Motor neuron (in vitro differentiated cells): ENCODE data around the gene MRPL44. TPM values are rescaled to one million over a fixed set of nuclear protein-coding genes. Genes with fewer than 3 reads are reported as not detected.
A peak's percentile ranks its signal among the peaks of the same experiment; 100 is the strongest.

Experiments used
- ATAC-seq, 8 experiments: fragments of 200-7000 bp; cut with Tn5 transposase; replicated peaks in 6 of 8; 2 replicates each; pipeline ENCODE4 v1.8.0; 2021; ENCODE audit warnings: mild to moderate bottlenecking in 8 of 8, moderate library complexity in 8 of 8
- H3K27ac ChIP-seq, 2 donors: fragments of 250-450 bp; sonication (Bioruptor Pico); 2 replicates each; pipeline ENCODE4 v1.9.0; 2021; ENCODE audit warnings: antibody characterized with exemption in 2 of 2, mild to moderate bottlenecking in 2 of 2, moderate library complexity in 1 of 2
- H3K4me1 ChIP-seq, 2 donors: fragments of 250-450 bp; sonication (Bioruptor Pico); replicated peaks in 1 of 2; 2 replicates each; pipeline ENCODE4 v1.6.1; 2021; ENCODE audit warnings: antibody characterized with exemption in 2 of 2, mild to moderate bottlenecking in 2 of 2, moderate library complexity in 1 of 2
- H3K4me3 ChIP-seq, 5 donors: fragments of 250-450 bp; sonication (Bioruptor Pico); 2 replicates each; pipeline ENCODE4 v1.9.0; 2021; ENCODE audit warnings: antibody characterized with exemption in 5 of 5, mild to moderate bottlenecking in 5 of 5, moderate library complexity in 4 of 5
- WGBS, 10 experiments: fragments of 450-650 bp; shearing (Covaris generic); methylation state at CpG; one replicate each; pipeline ENCODE4 v1.0.0; 2022; 5-methylcytosine and 5-hydroxymethylcytosine counted together
- in situ Hi-C, 9 experiments: fragments of 400-800 bp; cut with MboI; loops; one replicate each; pipeline ENCODE4 v1.15.0; 2021; ENCODE audit warnings: low sequenced_read_pairs in 9 of 9, low pct_unique_long_range_greater_than_20kb in 2 of 9; ENCODE audit not compliant: unreplicated experiment in 9 of 9
- total RNA-seq, 8 experiments: library from RNA; unstranded; fragments of 300-600 nt; gene quantifications; 2 replicates each; pipeline versions ENCODE4 v1.2.3 to v1.2.4, GENCODE V29; 2022

The MRPL44 gene
- total RNA-seq, 8 experiments from 2014 or later = 35.4 to 46.7 (median 39.9) TPM

GRCh38 chr2:223967981-223968380 is 10.7 kb downstream of the MRPL44 start:
- no peak overlapping the region for H3K4me3 ChIP-seq
- no peak overlapping the region for H3K27ac ChIP-seq
- in situ Hi-C loops = loop anchor here in 1 of 9 experiments (10.0 to 25.0 kb wide), 2 partner anchors 317 to 669 kb away; no protein-coding TSS in a partner anchor
- 0 to 100% (median 88%) methylated on average over 1 to 2 of the region's 2 CpGs; no CpG with 5 or more reads in 4 of the 10 experiments for WGBS, 10 experiments
- no peak for ATAC-seq
- H3K4me1 ChIP-seq = no peaks in the 10 kb centered on the region

DNA sequence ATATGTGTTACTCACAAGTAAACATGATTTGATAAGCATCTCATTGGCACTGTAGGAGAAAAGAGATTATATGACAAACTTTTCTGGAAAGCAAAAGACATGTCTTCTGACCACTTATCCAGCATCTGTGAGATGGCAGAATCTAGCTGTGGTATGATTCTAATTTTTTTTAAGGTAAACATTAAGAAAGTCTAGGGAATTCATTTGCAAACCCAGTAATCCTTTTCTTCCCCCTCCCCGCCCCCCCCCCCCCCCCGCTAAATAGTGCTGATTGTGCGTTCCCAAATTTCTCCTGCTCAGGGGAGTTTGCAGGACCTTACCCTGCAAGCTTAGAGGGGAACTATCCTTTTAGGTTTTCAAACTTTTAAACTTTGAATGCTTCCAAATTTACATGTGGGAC is 12.1 kb downstream of the MRPL44 start:
- no CpG with 5 or more reads among the region's 3 CpGs for WGBS, 10 experiments
- in situ Hi-C loops = loop anchor here in 1 of 9 experiments (10.0 to 25.0 kb wide), 2 partner anchors 315 to 668 kb away; no protein-coding TSS in a partner anchor
- ATAC-seq = no peak
- H3K4me3 ChIP-seq = no peak overlapping the region
- H3K4me1 ChIP-seq = no peaks in the 10 kb centered on the region
- no peak overlapping the region for H3K27ac ChIP-seq

- H3K4me3 ChIP-seq = no peak overlapping the region
- no peaks in the 10 kb centered on the region for H3K4me1 ChIP-seq
- peak in 3 of 8 experiments; percentile 30 to 59 (median 38) for ATAC-seq
- in situ Hi-C loops = loop anchor here in 1 of 9 experiments (10.0 to 25.0 kb wide), 2 partner anchors 315 to 667 kb away; no protein-coding TSS in a partner anchor
- H3K27ac ChIP-seq = no peak overlapping the region
- 14 to 100% (median 84%) methylated on average over 1 of the region's 1 CpG; no CpG with 5 or more reads in 2 of the 10 experiments for WGBS, 10 experiments
These were observed 12.6 kb downstream of the MRPL44 start for GRCh38 chr2:223969856-223970255.

- Histone ChIP-seq H3K27ac (no peak overlapping the region), H3K4me1 (no peaks in the 10 kb centered on the region), H3K4me3 (no peak overlapping the region)
- 20 to 70% (median 45%) methylated on average over 2 to 8 of the region's 8 CpGs; no CpG with 5 or more reads in 1 of the 10 experiments for WGBS, 10 experiments
- in situ Hi-C loops = loop anchor here in 1 of 9 experiments (25.0 kb wide), 1 partner anchor 667 kb away; no protein-coding TSS in a partner anchor
- peak in 7 of 8 experiments; percentile 32 to 64 (median 51) for ATAC-seq
These were observed 13.3 kb downstream of the MRPL44 start for GRCh38 chr2:223970343-223971128.

GRCh38 chr2:223971731-223972130 is 14.5 kb downstream of the MRPL44 start:
- 76 to 100% (median 91%) methylated on average over 2 to 5 of the region's 5 CpGs; no CpG with 5 or more reads in 1 of the 10 experiments for WGBS, 10 experiments
- in situ Hi-C loops = loop anchor here in 1 of 9 experiments (25.0 kb wide), 1 partner anchor 666 kb away; no protein-coding TSS in a partner anchor
- H3K4me1 ChIP-seq = no peaks in the 10 kb centered on the region

DNA sequence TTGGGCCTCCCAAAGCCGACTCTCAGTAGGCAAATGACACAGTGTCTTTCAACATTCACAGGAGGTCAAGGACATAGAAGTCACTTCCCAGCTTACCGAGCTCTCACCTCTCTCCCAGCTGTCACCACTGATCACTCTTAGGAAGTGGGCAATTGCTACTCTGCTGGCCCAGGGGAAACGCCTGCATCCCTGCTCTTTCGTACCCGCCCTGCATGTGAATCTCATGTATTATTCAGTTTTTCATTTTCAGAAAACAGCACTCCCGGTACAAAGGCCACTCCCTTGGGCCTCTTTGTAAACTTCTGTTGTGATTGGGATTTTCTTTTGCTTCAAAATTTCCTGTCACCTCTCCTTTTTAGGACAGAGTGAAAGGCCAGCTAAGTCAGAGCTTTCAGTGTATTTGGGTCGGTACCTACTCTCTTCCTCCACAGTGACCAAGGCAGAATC is 15.4 kb downstream of the MRPL44 start:
- no peak overlapping the region for H3K27ac ChIP-seq
- no peaks in the 10 kb centered on the region for H3K4me1 ChIP-seq
- no peak overlapping the region for H3K4me3 ChIP-seq
- in situ Hi-C loops = loop anchor here in 1 of 9 experiments (25.0 kb wide), 1 partner anchor 665 kb away; no protein-coding TSS in a partner anchor
- WGBS, 10 experiments = 0 to 95% (median 70%) methylated on average over 1 to 6 of the region's 7 CpGs; no CpG with 5 or more reads in 1 of the 10 experiments
- ATAC-seq = peak in 3 of 8 experiments; percentile 75 to 84 (median 76)

More at GRCh38 chr2:223971731-223972130, 14.5 kb downstream of the MRPL44 start:
- ATAC-seq = no peak
- Histone ChIP-seq H3K4me3 (no peak overlapping the region), H3K27ac (no peak overlapping the region)

- 72 to 100% (median 100%) methylated on average over 2 to 3 of the region's 3 CpGs; no CpG with 5 or more reads in 2 of the 10 experiments for WGBS, 10 experiments
- in situ Hi-C loops = loop anchor here in 1 of 9 experiments (25.0 kb wide), 1 partner anchor 664 kb away; no protein-coding TSS in a partner anchor
These were observed 16.3 kb downstream of the MRPL44 start for GRCh38 chr2:223973606-223974005.

GRCh38 chr2:223976635-223977226 is 19.5 kb downstream of the MRPL44 start:
- Histone ChIP-seq H3K4me1 (no peaks in the 10 kb centered on the region), H3K27ac (no peak overlapping the region), H3K4me3 (no peak overlapping the region)
- WGBS, 10 experiments = 0 to 88% (median 73%) methylated on average over 1 to 3 of the region's 3 CpGs; no CpG with 5 or more reads in 4 of the 10 experiments
- in situ Hi-C loops = loop anchor here in 6 of 9 experiments (25.0 kb wide), 2 partner anchors 286 to 311 kb away; no protein-coding TSS in a partner anchor
- no peak for ATAC-seq

More at GRCh38 chr2:223973606-223974005, 16.3 kb downstream of the MRPL44 start:
- Histone ChIP-seq H3K4me3 (no peak overlapping the region), H3K27ac (no peak overlapping the region), H3K4me1 (no peaks in the 10 kb centered on the region)
- no peak for ATAC-seq

- in situ Hi-C loops = loop anchor here in 6 of 9 experiments (25.0 kb wide), 2 partner anchors 284 to 309 kb away; no protein-coding TSS in a partner anchor
- no peak overlapping the region for H3K4me3 ChIP-seq
- no peak overlapping the region for H3K27ac ChIP-seq
- ATAC-seq = no peak
- WGBS, 10 experiments = 85 to 100% (median 100%) methylated on average over 1 to 4 of the region's 4 CpGs; no CpG with 5 or more reads in 6 of the 10 experiments
- no peaks in the 10 kb centered on the region for H3K4me1 ChIP-seq
These were observed 21.2 kb downstream of the MRPL44 start for GRCh38 chr2:223978451-223978850.

GRCh38 chr2:223979730-223980396 is 22.6 kb downstream of the MRPL44 start:
- H3K4me3 ChIP-seq = no peak overlapping the region
- no peak overlapping the region for H3K27ac ChIP-seq
- no peak for ATAC-seq
- in situ Hi-C loops = loop anchor here in 6 of 9 experiments (25.0 kb wide), 2 partner anchors 282 to 307 kb away; no protein-coding TSS in a partner anchor
- WGBS, 10 experiments = 76 to 100% (median 100%) methylated on average over 1 to 2 of the region's 2 CpGs; no CpG with 5 or more reads in 3 of the 10 experiments
- no peaks in the 10 kb centered on the region for H3K4me1 ChIP-seq

DNA sequence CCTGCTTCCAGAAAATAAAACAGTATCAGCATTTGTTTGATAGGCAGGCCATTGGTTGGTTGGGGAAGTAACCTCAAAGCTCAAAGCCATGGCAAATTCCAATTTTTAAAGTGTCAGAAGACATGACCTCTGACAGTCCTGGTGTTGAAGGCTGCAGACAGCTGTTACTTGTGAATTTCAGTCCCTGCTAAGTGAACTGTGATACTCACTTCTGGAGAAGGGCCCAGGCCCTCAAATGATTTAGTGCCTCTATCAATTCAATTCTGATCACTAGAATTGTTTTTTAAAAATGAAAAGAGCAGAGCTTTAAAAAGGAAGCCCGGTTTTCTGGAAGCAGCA is 23.1 kb downstream of the MRPL44 start:
- WGBS, 10 experiments = 60 to 100% (median 86%) methylated on average over 1 of the region's 1 CpG; no CpG with 5 or more reads in 3 of the 10 experiments
- in situ Hi-C loops = loop anchor here in 6 of 9 experiments (25.0 kb wide), 2 partner anchors 282 to 307 kb away; no protein-coding TSS in a partner anchor
- ATAC-seq = no peak
- Histone ChIP-seq H3K4me3 (no peak overlapping the region), H3K27ac (no peak overlapping the region), H3K4me1 (no peaks in the 10 kb centered on the region)

DNA sequence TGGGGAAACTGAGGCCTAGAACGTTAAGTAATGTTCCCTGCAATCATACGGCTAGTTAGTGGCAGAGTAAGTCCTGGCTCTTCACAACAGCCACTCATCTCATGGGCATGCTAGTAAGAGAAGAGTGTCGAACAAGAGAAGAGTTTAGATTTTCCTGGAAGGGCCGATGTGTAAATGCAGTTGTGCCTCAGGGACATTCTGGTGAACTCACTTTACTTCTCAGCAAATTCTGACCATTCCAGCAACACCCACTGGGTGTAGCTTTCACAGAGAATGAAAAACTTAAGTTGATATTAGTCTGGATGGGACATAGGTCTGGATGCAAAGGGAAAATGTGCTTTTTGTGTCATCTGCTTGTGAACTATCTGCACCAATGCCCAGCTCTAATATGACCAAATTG is 23.5 kb downstream of the MRPL44 start:
- no peaks in the 10 kb centered on the region for H3K4me1 ChIP-seq
- 43 to 100% (median 89%) methylated on average over 1 to 4 of the region's 4 CpGs; no CpG with 5 or more reads in 1 of the 10 experiments for WGBS, 10 experiments
- peak in 3 of 8 experiments; percentile 63 to 73 (median 69) for ATAC-seq
- no peak overlapping the region for H3K27ac ChIP-seq
- in situ Hi-C loops = loop anchor here in 6 of 9 experiments (25.0 kb wide), 2 partner anchors 281 to 306 kb away; no protein-coding TSS in a partner anchor
- H3K4me3 ChIP-seq = no peak overlapping the region
